K562 (cell line): ENCODE data around the gene PGBD1. TPM values are rescaled to one million over a fixed set of nuclear protein-coding genes. Genes with fewer than 3 reads are reported as not detected.

Experiments used
- ATAC-seq: fragments of 200-7000 bp; cut with Tn5 transposase; 3 replicates; pipeline ENCODE4 v1.9.1; 2020; ENCODE audit warnings: moderate library complexity
- BruUV-seq: library from RNA; stranded (reverse); fragments of 400-500 nt; replicated peaks from 2 replicates; lab custom pipeline; 2021; lab: Mats Ljungman, UMichigan
- CTCF ChIA-PET: fragments of 300-600 bp; formaldehyde crosslinking; extraction: SDS; loops from one replicate; lab custom pipeline; 2021; ENCODE audit warnings: low intra/inter-chr PET ratio; lab: Yijun Ruan, JAX
- POLR2A ChIA-PET: fragments of 300-600, 350-650 bp; sonication (Branson Sonifier 250); formaldehyde crosslinking; extraction: SDS; loops from one replicate; lab custom pipeline; 2021; ENCODE audit warnings: antibody characterized with exemption, inconsistent platforms; lab: Yijun Ruan, JAX
- DNase-seq, 4 experiments: peaks; one replicate each; pipeline versions ENCODE4 v3.0.0 to v3.0.0-alpha.2; 2011 to 2018; ENCODE audit warnings: low spot score in 3 of 4, mixed read lengths in 3 of 4; ENCODE audit errors: extremely low read depth in 1 of 4
- FAIRE-seq: peaks from 2 replicates; lab custom pipeline; 2011; peaks lifted over from hg19 to GRCh38; lab: Jason Lieb, UNC
- H2AFZ ChIP-seq: 2 replicates; pipeline ENCODE4 v1.6.0; 2011; ENCODE audit warnings: low read depth, low read length, control low read depth, inconsistent platforms
- H3K27ac ChIP-seq: fragments of 200-600 bp; 3 replicates; pipeline ENCODE4 v1.8.0; 2011; ENCODE audit warnings: low read depth, mild to moderate bottlenecking, control low read depth, inconsistent platforms, low read length, moderate library complexity, mixed read lengths; ENCODE audit errors: extremely low read depth
- H3K27me3 ChIP-seq, 2 experiments: fragments of 300-600 bp in 1 of 2; 2 replicates in 1 of 2; 3 replicates in 1 of 2; pipeline versions ENCODE4 v1.6.0 to v1.8.0; 2011; ENCODE audit warnings: inconsistent platforms in 2 of 2, low read length in 2 of 2, mild to moderate bottlenecking in 1 of 2, mixed read lengths in 1 of 2, moderate library complexity in 1 of 2; ENCODE audit not compliant: control insufficient read depth in 2 of 2, insufficient read depth in 2 of 2
- H3K36me3 ChIP-seq: fragments of 300-600 bp; 3 replicates; pipeline ENCODE4 v1.8.0; 2011; ENCODE audit warnings: mild to moderate bottlenecking, low read length, inconsistent platforms; ENCODE audit not compliant: control insufficient read depth, insufficient read depth
- H3K4me1 ChIP-seq, 2 experiments: fragments of 200-600 bp in 1 of 2; replicated peaks in 1 of 2; 2 replicates in 1 of 2; 3 replicates in 1 of 2; pipeline versions ENCODE4 v1.5.1 to v1.8.0; 2011; ENCODE audit warnings: inconsistent platforms in 2 of 2, low read length in 2 of 2, mild to moderate bottlenecking in 1 of 2, mixed read lengths in 1 of 2, moderate library complexity in 1 of 2; ENCODE audit not compliant: control insufficient read depth in 2 of 2, insufficient read depth in 2 of 2
- H3K4me2 ChIP-seq: 2 replicates; pipeline ENCODE4 v1.6.1; 2011; ENCODE audit warnings: low read length, control low read depth, inconsistent platforms, mixed read lengths; ENCODE audit not compliant: insufficient read depth
- H3K4me3 ChIP-seq: fragments of 200-600 bp; sonication (generic), shearing (Covaris generic); 2 replicates; pipeline ENCODE4 v1.5.1; 2016; ENCODE audit warnings: control low read depth, inconsistent platforms
- H3K79me2 ChIP-seq: fragments of 200-600 bp; 3 replicates; pipeline ENCODE4 v1.8.0; 2011; ENCODE audit warnings: low read length, inconsistent platforms; ENCODE audit not compliant: control insufficient read depth, insufficient read depth
- H3K9ac ChIP-seq, 2 experiments: 2 replicates each; pipeline versions ENCODE4 v1.6.0 to v1.6.1; 2011; ENCODE audit warnings: low read depth in 2 of 2, low read length in 2 of 2, control low read depth in 1 of 2, inconsistent platforms in 1 of 2, mild to moderate bottlenecking in 1 of 2, mixed read lengths in 1 of 2; ENCODE audit not compliant: insufficient read depth in 1 of 2
- H3K9me1 ChIP-seq: one replicate; pipeline ENCODE4 v1.6.0; 2011; ENCODE audit warnings: inconsistent platforms, mild to moderate bottlenecking, low read length, moderate library complexity; ENCODE audit not compliant: control insufficient read depth, insufficient read depth
- H3K9me3 ChIP-seq: replicated peaks from 2 replicates; pipeline ENCODE4 v1.5.1; 2011; ENCODE audit warnings: low read depth, low read length, inconsistent platforms; ENCODE audit not compliant: control insufficient read depth, insufficient read depth
- H4K20me1 ChIP-seq: replicated peaks from 2 replicates; pipeline ENCODE4 v1.6.1; 2011; ENCODE audit warnings: low read length, inconsistent platforms, mixed read lengths; ENCODE audit not compliant: control insufficient read depth, insufficient read depth
- ARHGAP35 ChIP-seq: fragments of 450-650 bp; IDR thresholded peaks from 2 replicates; pipeline ENCODE4 v1.6.1; 2018; ENCODE audit not compliant: partially characterized antibody
- CEBPB ChIP-seq: fragments of 450-650 bp; IDR thresholded peaks from 2 replicates; pipeline ENCODE4 v1.6.1; 2016; ENCODE audit warnings: missing genetic modification characterization, missing compliant biosample characterization
- CEBPG ChIP-seq, 3 experiments: fragments of 200-800 bp in 1 of 3; sonication (Bioruptor generic) in 1 of 3; sonication (generic) in 1 of 3; formaldehyde crosslinking in 1 of 3; IDR thresholded peaks in 2 of 3; conservative IDR thresholded peaks in 1 of 3; 2 replicates each; pipeline versions ENCODE4 v1.6.1 to v1.8.0; 2016 to 2022; ENCODE audit warnings: missing compliant biosample characterization in 2 of 3, missing genetic modification characterization in 2 of 3, mild to moderate bottlenecking in 1 of 3, missing genetic modification reagents in 1 of 3
- CLOCK ChIP-seq: fragments of 250-450 bp; sonication (Bioruptor Pico); IDR thresholded peaks from 2 replicates; pipeline ENCODE4 v1.4.0; 2020; ENCODE audit warnings: mild to moderate bottlenecking, moderate library complexity, borderline replicate concordance
- GTF2A2 ChIP-seq: IDR thresholded peaks from 2 replicates; pipeline ENCODE4 v1.6.1; 2016; ENCODE audit warnings: mild to moderate bottlenecking, missing genetic modification characterization, missing compliant biosample characterization
- HEY1 ChIP-seq: fragments of 250-450 bp; sonication (Bioruptor Pico); IDR thresholded peaks from 2 replicates; pipeline ENCODE4 v1.5.0; 2020; ENCODE audit warnings: mild to moderate bottlenecking, moderate library complexity, borderline replicate concordance
- HNRNPLL ChIP-seq: fragments of 200-400 bp; formaldehyde crosslinking; IDR thresholded peaks from 2 replicates; pipeline ENCODE4 v1.6.1; 2017; ENCODE audit warnings: low read length, low read depth, mild to moderate bottlenecking; ENCODE audit not compliant: poor library complexity, severe bottlenecking
- NFE2 ChIP-seq: IDR thresholded peaks from 2 replicates; pipeline ENCODE4 v1.6.1; 2014; ENCODE audit warnings: antibody characterized with exemption, low read depth
- NUFIP1 ChIP-seq: fragments of 450-650 bp; IDR thresholded peaks from 2 replicates; pipeline ENCODE4 v1.6.1; 2018; ENCODE audit not compliant: partially characterized antibody
- PCBP2 ChIP-seq: fragments of 200-400 bp; formaldehyde crosslinking; IDR thresholded peaks from 2 replicates; pipeline ENCODE4 v1.6.1; 2018; ENCODE audit warnings: low read length, low read depth, mild to moderate bottlenecking, moderate library complexity; ENCODE audit not compliant: poor library complexity, severe bottlenecking
- SIN3A ChIP-seq, 2 experiments: fragments of 150-350 bp in 1 of 2; IDR thresholded peaks; 2 replicates each; pipeline ENCODE4 v1.6.1; 2011 to 2016; ENCODE audit warnings: borderline replicate concordance in 2 of 2, low read depth in 2 of 2, low read length in 2 of 2, mild to moderate bottlenecking in 2 of 2, moderate library complexity in 2 of 2; ENCODE audit not compliant: control insufficient read depth in 1 of 2
- SIRT6 ChIP-seq: IDR thresholded peaks from one replicate; pipeline ENCODE4 v1.6.1; 2012; ENCODE audit warnings: low read depth, mild to moderate bottlenecking, control low read depth, inconsistent platforms, low read length, moderate library complexity
- ZFX ChIP-seq: sonication (generic); formaldehyde crosslinking; IDR thresholded peaks from 2 replicates; pipeline ENCODE4 v1.8.0; 2022; ENCODE audit warnings: mild to moderate bottlenecking, missing genetic modification reagents, moderate library complexity
- ZKSCAN1 ChIP-seq: fragments of 150-350 bp; IDR thresholded peaks from 2 replicates; pipeline ENCODE4 v1.6.1; 2016; ENCODE audit warnings: low read depth, low read length
- ZNF586 ChIP-seq: fragments of 450-650 bp; formaldehyde crosslinking; conservative IDR thresholded peaks from 2 replicates; pipeline ENCODE4 v1.4.0; 2020; ENCODE audit warnings: mild to moderate bottlenecking, moderate library complexity
- ZNF76 ChIP-seq: fragments of 250-450 bp; sonication (Bioruptor Pico); IDR thresholded peaks from 2 replicates; pipeline ENCODE4 v1.4.0; 2020; ENCODE audit warnings: mild to moderate bottlenecking, moderate library complexity, borderline replicate concordance
- WGBS: fragments of 100-300 bp; shearing (Covaris generic); methylation state at CpG from one replicate; pipeline ENCODE4 v1.1.6; 2016; ENCODE audit warnings: low coverage, mixed read lengths; ENCODE audit not compliant: insufficient coverage; ENCODE audit errors: missing lambda C conversion rate; 5-methylcytosine and 5-hydroxymethylcytosine counted together
- in situ Hi-C: fragments of 300-500 bp; cut with MboI; formaldehyde crosslinking; loops from 4 replicates; pipeline ENCODE4 v1.15.0; 2018; ENCODE audit warnings: inconsistent platforms, mixed read lengths
- intact Hi-C: fragments of 100-400 bp; cut with micrococcal nuclease; formaldehyde crosslinking; loops from 2 replicates; pipeline ENCODE4 v1.14.2; 2022
- polyA plus RNA-seq, 8 experiments: library from polyadenylated mRNA; depleted of rRNA in 4 of 8; stranded (reverse) in 5 of 8; unstranded in 3 of 8; fragments of >200 nt; fragmentation: Nextera tagmentation in 2 of 8; fragmentation: Illumina TruSeq in 1 of 8; extraction: Ambion mirVana in 2 of 8; extraction: Trizol in 1 of 8; gene quantifications; 2 replicates each; pipeline versions ENCODE4 v1.2.1 to v1.2.3, GENCODE V29; 2011 to 2014; ENCODE audit warnings: inconsistent platforms in 1 of 8, missing spikeins in 1 of 8
- total RNA-seq, 7 experiments: library from RNA; depleted of rRNA in 6 of 7; stranded (reverse); fragments of >200 nt in 6 of 7; fragmentation: Illumina TruSeq in 2 of 7; extraction: Trizol in 2 of 7; gene quantifications; 2 replicates each; pipeline versions ENCODE4 v1.2.1 to v1.2.3, GENCODE V29; 2011 to 2021; ENCODE audit warnings: low replicate concordance in 1 of 7

PGBD1 gene
- total and polyA plus RNA-seq, 9 of the 15 experiments (the other 6 are each of a cell fraction or from before 2014, with no cell fraction given) = 3.3 to 9.0 (median 7.3) TPM

GRCh38 chr6:28322661-28323060, 41.3 kb downstream of the PGBD1 start:
- ATAC-seq (no peak), DNase-seq (no peak), FAIRE-seq (no peak)
- TF ChIP-seq CLOCK (CRISPR knock-in tag) = no peak
- TF ChIP-seq NUFIP1 = no peak
- TF ChIP-seq CEBPB = peak; percentile 54; the same call in 1 of the 2 replicates
- TF ChIP-seq PCBP2 = no peak
- no peak for TF ChIP-seq NFE2
- no peak for TF ChIP-seq SIRT6
- no peak for TF ChIP-seq ARHGAP35
- no peak for TF ChIP-seq ZFX (CRISPR knock-in tag)
- no peak for TF ChIP-seq SIN3A (IDR thresholded peaks at IDR 0.05; ENCODE audit: borderline replicate concordance in 2 of 2, control insufficient read depth in 1 of 2, low read depth in 2 of 2, low read length in 2 of 2)
- TF ChIP-seq ZNF76 (CRISPR knock-in tag) = no peak
- no peak for TF ChIP-seq HNRNPLL
- TF ChIP-seq CEBPG (CRISPR knock-in tag; IDR thresholded peaks at IDR 0.05) = no peak
- peak; percentile 27 to 34; a peak in 1 of 4 replicates for TF ChIP-seq CEBPG (tag; conservative IDR thresholded peaks at IDR 0.05 in 1 of 2, IDR thresholded peaks at IDR 0.05 in 1 of 2)
- TF ChIP-seq HEY1 (CRISPR knock-in tag) = no peak
- no peak for TF ChIP-seq ZNF586
- no peak for TF ChIP-seq GTF2A2 (tag)
- no peak for TF ChIP-seq ZKSCAN1
- no peak overlapping the region for H2AFZ ChIP-seq
- H3K27me3 ChIP-seq = no peaks in the 10 kb centered on the region
- in situ Hi-C loops = no loop called here
- no TSS peak for BruUV-seq
- no peak overlapping the region for H3K27ac ChIP-seq
- no peaks in the 10 kb centered on the region for H3K9me1 ChIP-seq
- no peak overlapping the region for H3K4me2 ChIP-seq
- intact Hi-C loops = no loop called here
- peaks cover 12% of the 10 kb centered on the region for H3K9me3 ChIP-seq
- no peak overlapping the region for H3K4me3 ChIP-seq
- H3K4me1 ChIP-seq = no peaks in the 10 kb centered on the region
- 65% methylated on average over 3 of the region's 3 CpGs for WGBS
- POLR2A ChIA-PET = interaction anchor here (4.4 kb wide), 1 partner anchor 13 kb away, joined by 53 read pairs; the partner anchor contains the start of gene ZSCAN31
- H3K36me3 ChIP-seq = peaks cover 16% of the 10 kb centered on the region
- CTCF ChIA-PET = no interaction called here
- H4K20me1 ChIP-seq = no peaks in the 10 kb centered on the region
- H3K9ac ChIP-seq = no peak overlapping the region
- H3K79me2 ChIP-seq = no peaks in the 10 kb centered on the region
